HG03520 (cell line): ENCODE data around the gene CDKAL1.
"Not testable (repeated sequence)": the region's sequence is repeated elsewhere in the genome, so short reads cannot be mapped to it uniquely, and the experiment has no call there.

Experiments used
- ATAC-seq: cut with Tn5 transposase; IDR thresholded peaks from one replicate; pipeline ENCODE4 v1.9.1; 2021; ENCODE audit warnings: mild to moderate bottlenecking, moderate library complexity; ENCODE audit not compliant: unreplicated experiment

The CDKAL1 gene

GRCh38 chr6:20632696-20633095, 98.4 kb downstream of the CDKAL1 start:
- no peak for ATAC-seq

- no peak for ATAC-seq
Observed at GRCh38 chr6:20633566-20634340, 99.5 kb downstream of the CDKAL1 start.

DNA sequence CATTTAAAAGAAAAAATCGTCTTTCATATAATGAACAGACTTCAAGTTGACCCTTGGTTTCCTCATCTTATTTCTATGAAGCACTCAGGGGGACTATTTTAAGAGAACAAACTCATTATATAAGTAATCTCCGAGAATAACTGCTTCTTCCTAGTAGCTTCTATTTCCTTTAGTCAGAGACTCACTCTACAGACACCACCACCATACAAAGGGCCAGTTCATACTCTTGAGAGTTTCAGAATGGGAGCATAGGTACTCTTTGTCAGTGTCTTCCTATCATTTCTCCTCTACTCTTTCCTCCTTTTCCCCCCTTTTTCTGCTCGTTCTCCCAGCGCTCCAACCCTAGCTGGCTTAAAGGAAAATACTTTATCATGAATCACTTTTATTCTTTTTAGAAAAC, 104.9 kb downstream of the CDKAL1 start:
- ATAC-seq: no peak

- ATAC-seq: no peak
Observed at GRCh38 chr6:20640181-20640580, 105.9 kb downstream of the CDKAL1 start.

GRCh38 chr6:20642441-20642840, 108.2 kb downstream of the CDKAL1 start:
- ATAC-seq: no peak

DNA sequence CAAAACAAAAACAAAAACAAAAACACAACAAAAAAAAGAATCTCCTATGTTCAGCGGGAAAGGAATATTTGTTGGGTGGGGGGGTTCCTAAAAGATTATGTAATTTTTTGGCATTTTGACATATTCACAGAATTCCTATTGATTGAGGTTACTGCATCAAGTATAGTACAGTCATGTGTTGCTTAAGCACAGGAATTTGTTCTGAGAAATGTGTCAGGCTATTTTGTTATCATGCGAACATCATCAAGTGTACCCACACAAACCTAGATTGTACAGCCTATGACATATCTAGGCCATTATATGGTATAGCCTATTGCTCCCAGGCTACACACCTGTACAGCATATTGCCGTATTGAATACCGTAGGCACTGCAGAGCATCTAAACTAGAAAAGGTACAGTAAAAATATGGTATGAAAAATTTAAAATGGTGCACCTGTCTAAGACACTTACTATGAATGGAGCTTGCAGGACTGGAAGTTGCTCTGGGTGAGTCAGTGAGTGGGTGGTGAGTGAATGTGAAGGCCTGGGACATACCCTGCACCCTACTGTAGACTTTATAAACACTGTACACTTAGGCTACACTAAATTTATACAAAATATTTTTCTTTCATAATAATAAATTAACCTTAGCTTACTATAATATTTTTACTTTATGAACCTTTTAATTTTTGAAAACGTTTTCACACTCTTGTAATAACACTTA, 110.6 kb downstream of the CDKAL1 start:
- no peak for ATAC-seq

- ATAC-seq: not testable (repeated sequence)
Observed at GRCh38 chr6:20645572-20645971, 111.3 kb downstream of the CDKAL1 start.

DNA sequence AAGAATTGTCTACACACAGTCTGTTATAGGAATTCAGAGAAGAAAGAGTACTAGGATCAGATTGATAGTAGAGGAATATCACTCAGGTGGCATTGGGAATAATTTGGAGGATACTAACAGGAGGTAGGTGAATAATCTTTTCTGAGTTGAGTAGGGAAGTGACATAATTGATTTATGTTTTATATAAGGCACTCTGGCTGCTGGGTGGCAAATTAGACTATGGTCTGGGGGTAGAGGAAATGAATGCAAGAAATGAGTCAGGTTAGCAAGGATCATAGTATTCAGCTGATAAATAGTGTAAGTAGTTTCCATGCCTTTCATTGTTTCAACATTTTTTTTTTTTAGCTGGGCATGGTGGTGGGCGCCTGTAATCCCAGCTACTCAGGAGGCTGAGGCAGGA, 113.3 kb downstream of the CDKAL1 start:
- ATAC-seq: no peak

- ATAC-seq: not testable (repeated sequence)
Observed at GRCh38 chr6:20649696-20650470, 115.6 kb downstream of the CDKAL1 start.

- ATAC-seq: no peak
Observed at GRCh38 chr6:20652299-20653084, 118.2 kb downstream of the CDKAL1 start.

- no peak for ATAC-seq
Observed at GRCh38 chr6:20653085-20653479, 118.8 kb downstream of the CDKAL1 start.

DNA sequence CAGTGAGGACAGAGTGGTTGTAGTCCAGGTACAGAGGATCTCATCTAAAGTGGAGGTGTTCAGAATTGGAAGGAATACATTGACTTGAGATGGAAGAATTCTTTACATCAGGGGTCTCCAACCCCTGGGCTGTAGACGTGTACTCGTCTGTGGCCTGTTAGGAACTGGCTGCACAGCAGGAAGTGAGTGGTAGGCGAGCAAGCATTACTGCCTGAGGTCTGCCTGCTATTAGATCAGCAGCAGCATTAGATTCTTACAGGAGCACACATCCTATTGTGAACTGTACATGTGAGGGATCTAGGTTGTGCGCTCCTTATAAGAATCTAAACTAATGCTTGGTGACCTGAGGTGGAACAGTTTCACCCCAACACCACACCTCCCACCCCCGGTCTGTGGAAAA, 121.1 kb downstream of the CDKAL1 start:
- ATAC-seq: no peak

DNA sequence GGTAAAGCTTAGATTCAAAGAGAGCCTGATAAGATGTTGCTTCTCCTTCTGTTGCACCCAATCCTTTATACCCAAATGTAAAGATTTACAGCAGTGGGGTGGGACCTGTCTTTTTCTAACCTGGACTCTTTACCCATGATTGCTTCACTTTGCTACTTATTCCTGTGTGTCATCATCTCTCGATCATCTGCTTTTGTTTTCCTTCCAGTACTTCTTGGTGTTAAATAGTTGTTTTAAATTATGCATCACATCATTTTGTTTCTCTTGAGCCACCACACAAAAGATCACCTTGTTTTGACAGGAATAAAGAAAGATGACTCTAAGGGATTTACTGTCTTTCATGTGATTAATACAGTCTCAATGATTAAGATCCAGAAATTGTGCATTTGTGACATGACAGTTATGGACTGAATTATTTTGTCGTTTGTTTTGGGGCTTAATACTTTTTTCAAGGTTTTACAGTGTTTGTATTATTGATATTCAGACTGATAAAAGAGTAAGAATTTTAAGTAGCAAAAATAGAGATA, 123.1 kb downstream of the CDKAL1 start:
- no peak for ATAC-seq

GRCh38 chr6:20658053-20658452, 123.8 kb downstream of the CDKAL1 start:
- ATAC-seq: no peak

GRCh38 chr6:20658516-20658915, 124.3 kb downstream of the CDKAL1 start:
- ATAC-seq: no peak

DNA sequence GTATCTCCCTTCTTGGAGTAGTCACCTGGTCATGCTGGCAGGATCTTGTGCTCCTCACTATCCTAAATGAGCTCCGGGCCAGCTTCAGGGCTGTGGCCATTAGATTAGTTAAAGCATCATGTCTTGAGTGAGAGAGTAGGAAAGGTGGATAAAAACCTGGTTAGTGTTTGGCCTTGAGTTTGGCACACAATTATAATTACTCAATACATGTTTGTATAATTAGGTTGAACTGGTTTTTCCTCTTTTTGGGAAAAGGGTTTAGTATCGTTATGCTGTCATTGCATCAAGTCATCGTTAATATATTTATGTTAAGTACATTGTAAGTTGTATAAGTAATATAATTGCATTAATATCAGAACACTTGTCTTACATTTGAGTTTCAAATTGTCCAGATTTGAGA, 126.3 kb downstream of the CDKAL1 start:
- no peak for ATAC-seq

DNA sequence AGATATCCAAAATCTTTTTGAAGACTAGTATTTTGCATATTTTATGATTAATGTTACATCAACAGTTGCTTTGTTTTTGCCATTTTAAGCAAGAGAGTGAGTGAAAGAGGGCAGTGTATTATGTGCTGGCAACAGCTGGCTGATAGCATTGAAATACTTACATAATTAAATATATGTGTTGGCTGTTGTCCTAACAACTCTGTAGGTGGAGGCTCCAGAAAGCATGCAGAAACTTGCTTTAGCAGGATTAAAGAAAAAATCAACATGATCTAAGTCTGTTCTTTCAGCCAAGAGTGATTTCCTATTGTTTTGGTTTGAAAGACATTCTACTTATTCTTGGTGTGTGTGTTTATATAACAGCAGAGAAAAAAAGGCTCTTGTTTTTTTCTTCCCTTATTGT, 127.5 kb downstream of the CDKAL1 start:
- no peak for ATAC-seq

GRCh38 chr6:20664250-20664649, 130.0 kb downstream of the CDKAL1 start:
- ATAC-seq: no peak

- ATAC-seq: no peak
Observed at GRCh38 chr6:20665290-20665689, 131.0 kb downstream of the CDKAL1 start.

DNA sequence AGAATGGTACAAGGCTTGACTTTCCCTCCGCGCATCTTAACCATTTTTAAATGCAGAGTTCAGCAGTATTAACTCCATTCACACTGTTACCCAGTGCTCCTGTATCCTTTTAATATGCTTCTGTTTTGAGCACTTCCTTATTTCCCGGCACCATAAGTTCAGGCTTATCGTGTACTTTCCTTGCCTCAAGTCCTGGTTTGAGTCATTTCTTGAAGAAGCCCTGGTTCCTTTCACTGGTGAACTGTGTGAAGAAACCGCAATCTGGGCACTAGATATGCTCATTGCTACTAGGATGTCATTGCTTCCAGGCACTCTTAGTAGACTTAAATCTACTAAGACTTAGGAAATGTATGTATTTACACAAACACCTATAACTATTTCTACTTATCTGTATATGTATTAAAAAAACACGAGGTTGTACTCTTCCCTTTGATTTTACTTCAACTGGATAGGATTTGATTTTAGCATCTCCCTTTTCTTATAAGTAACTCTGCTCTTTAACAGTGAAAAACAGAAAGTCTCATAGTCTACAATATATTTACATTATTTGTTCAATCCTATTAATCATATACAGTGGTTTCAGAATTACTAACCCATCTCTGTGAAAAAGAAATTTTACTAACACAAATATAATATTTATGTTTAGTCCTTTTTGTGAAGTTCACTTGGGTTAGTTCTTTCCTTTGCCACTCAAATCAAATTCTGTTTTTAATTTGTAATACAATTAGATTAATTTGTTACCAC, 135.5 kb downstream of the CDKAL1 start:
- peak; percentile 93 for ATAC-seq
